Measurements from ENCODE around the gene MTUS2. TPM values are rescaled to one million over a fixed set of nuclear protein-coding genes. Genes with fewer than 3 reads are reported as not detected.

MTUS2 gene
- total RNA-seq, 4 donors from 2014 or later, result 0.16 to 0.75 (median 0.24) TPM

GRCh38 chr13:29227576-29227975 lies 407.4 kb downstream of the MTUS2 start:
- H3K27ac ChIP-seq, result peak overlapping the region in 2 of 4 donors; percentile 21 to 24
- TF ChIP-seq EP300 (IDR thresholded peaks at IDR 0.05; ENCODE audit: low read depth) (no peak), POLR2A (IDR thresholded peaks at IDR 0.05) (no peak), POLR2AphosphoS5 (IDR thresholded peaks at IDR 0.05) (no peak)
- TF ChIP-seq, protein P1, sequence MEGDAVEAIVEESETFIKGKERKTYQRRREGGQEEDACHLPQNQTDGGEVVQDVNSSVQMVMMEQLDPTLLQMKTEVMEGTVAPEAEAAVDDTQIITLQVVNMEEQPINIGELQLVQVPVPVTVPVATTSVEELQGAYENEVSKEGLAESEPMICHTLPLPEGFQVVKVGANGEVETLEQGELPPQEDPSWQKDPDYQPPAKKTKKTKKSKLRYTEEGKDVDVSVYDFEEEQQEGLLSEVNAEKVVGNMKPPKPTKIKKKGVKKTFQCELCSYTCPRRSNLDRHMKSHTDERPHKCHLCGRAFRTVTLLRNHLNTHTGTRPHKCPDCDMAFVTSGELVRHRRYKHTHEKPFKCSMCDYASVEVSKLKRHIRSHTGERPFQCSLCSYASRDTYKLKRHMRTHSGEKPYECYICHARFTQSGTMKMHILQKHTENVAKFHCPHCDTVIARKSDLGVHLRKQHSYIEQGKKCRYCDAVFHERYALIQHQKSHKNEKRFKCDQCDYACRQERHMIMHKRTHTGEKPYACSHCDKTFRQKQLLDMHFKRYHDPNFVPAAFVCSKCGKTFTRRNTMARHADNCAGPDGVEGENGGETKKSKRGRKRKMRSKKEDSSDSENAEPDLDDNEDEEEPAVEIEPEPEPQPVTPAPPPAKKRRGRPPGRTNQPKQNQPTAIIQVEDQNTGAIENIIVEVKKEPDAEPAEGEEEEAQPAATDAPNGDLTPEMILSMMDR (IDR thresholded peaks at IDR 0.05), result no peak
- intact Hi-C loops (cut with DNase I; ENCODE audit: low total_unique reads), result no loop called here
- in situ Hi-C loops (cut with MboI; ENCODE audit: low pct_ligation_motif_present in 1 of 4, low pct_unique_long_range_greater_than_20kb in 1 of 4, low sequenced_read_pairs in 3 of 4), result no loop called here
- no peak overlapping the region for H3K4me3 ChIP-seq
- no peaks in the 10 kb centered on the region for H3K36me3 ChIP-seq
- no peak for DNase-seq
- no peaks in the 10 kb centered on the region for H3K4me1 ChIP-seq
- H3K9me3 ChIP-seq, result peaks cover 0 to 4% of the 10 kb centered on the region in 2 donors
- no peaks in the 10 kb centered on the region for H3K27me3 ChIP-seq

DNA sequence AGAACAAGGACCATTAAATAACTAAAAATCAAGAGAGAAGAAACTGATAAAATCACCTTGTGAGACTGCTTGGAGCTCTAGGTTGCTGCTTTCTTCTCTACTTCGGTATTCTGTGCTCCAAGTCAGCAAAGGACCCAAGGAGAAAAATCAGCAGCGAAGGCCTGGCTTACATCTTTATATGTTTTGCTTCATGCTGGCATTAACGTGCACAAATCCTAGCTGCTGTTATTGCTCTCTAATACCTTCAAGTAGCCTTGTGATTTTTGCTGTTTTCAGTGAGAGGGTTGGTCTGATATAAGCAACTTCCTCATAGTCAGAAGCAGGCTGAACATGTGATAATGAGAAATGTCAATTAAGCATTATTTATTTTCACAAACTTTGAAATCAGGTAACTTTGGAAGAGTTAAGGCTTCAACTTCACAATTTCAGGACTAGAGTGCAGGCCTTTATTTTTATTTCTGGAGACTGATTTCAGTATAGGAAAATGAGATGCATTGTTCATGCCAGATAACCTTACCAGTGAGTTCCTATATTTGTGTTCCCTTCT lies 410.2 kb downstream of the MTUS2 start:
- 58 to 63% methylated on average over 3 of the region's 3 CpGs for WGBS, 2 donors (ENCODE audit: low coverage in 1 of 2)
- no peaks in the 10 kb centered on the region for H3K36me3 ChIP-seq
- TF ChIP-seq POLR2AphosphoS5 (IDR thresholded peaks at IDR 0.05), result no peak
- TF ChIP-seq EP300 (IDR thresholded peaks at IDR 0.05; ENCODE audit: low read depth), result no peak
- TF ChIP-seq POLR2A (IDR thresholded peaks at IDR 0.05), result no peak
- TF ChIP-seq, protein P1 (IDR thresholded peaks at IDR 0.05), result no peak
- no peak overlapping the region for H3K4me3 ChIP-seq
- H3K27me3 ChIP-seq, result no peaks in the 10 kb centered on the region
- in situ Hi-C loops (cut with MboI; ENCODE audit: low pct_ligation_motif_present in 1 of 4, low pct_unique_long_range_greater_than_20kb in 1 of 4, low sequenced_read_pairs in 3 of 4), result no loop called here
- no peak overlapping the region for H3K27ac ChIP-seq
- DNase-seq, result no peak
- intact Hi-C loops (cut with DNase I; ENCODE audit: low total_unique reads), result no loop called here
- H3K9me3 ChIP-seq, result no peaks in the 10 kb centered on the region
- H3K4me1 ChIP-seq, result no peaks in the 10 kb centered on the region

- Histone ChIP-seq H3K36me3 (no peaks in the 10 kb centered on the region), H3K9me3 (no peaks in the 10 kb centered on the region), H3K27me3 (no peaks in the 10 kb centered on the region), H3K27ac (no peak overlapping the region), H3K4me3 (no peak overlapping the region), H3K4me1 (no peaks in the 10 kb centered on the region)
- DNase-seq, result no peak
- intact Hi-C loops (cut with DNase I; ENCODE audit: low total_unique reads) (no loop called here), in situ Hi-C loops (cut with MboI; ENCODE audit: low pct_ligation_motif_present in 1 of 4, low pct_unique_long_range_greater_than_20kb in 1 of 4, low sequenced_read_pairs in 3 of 4) (no loop called here)
- 42 to 60% methylated on average over 1 to 3 of the region's 3 CpGs for WGBS, 2 donors (ENCODE audit: low coverage in 1 of 2)
- TF ChIP-seq POLR2A (IDR thresholded peaks at IDR 0.05), result no peak
- TF ChIP-seq POLR2AphosphoS5 (IDR thresholded peaks at IDR 0.05), result no peak
- TF ChIP-seq, protein P1 (IDR thresholded peaks at IDR 0.05), result no peak
- TF ChIP-seq EP300 (IDR thresholded peaks at IDR 0.05; ENCODE audit: low read depth), result no peak
These were observed 419.8 kb downstream of the MTUS2 start for GRCh38 chr13:29239653-29240525.

GRCh38 chr13:29254626-29255370 lies 434.7 kb downstream of the MTUS2 start:
- DNase-seq, result no peak
- TF ChIP-seq POLR2AphosphoS5 (IDR thresholded peaks at IDR 0.05), result no peak
- TF ChIP-seq, protein P1 (IDR thresholded peaks at IDR 0.05), result no peak
- no peak for TF ChIP-seq POLR2A (IDR thresholded peaks at IDR 0.05)
- TF ChIP-seq EP300 (IDR thresholded peaks at IDR 0.05; ENCODE audit: low read depth), result no peak
- Histone ChIP-seq H3K4me3 (no peak overlapping the region), H3K36me3 (no peaks in the 10 kb centered on the region), H3K4me1 (no peaks in the 10 kb centered on the region), H3K27ac (no peak overlapping the region), H3K9me3 (no peaks in the 10 kb centered on the region), H3K27me3 (no peaks in the 10 kb centered on the region)
- in situ Hi-C loops (cut with MboI; ENCODE audit: low pct_ligation_motif_present in 1 of 4, low pct_unique_long_range_greater_than_20kb in 1 of 4, low sequenced_read_pairs in 3 of 4), result loop anchor here in 1 of 4 donors (25.0 kb wide), 1 partner anchor 442 kb away; the partner anchor contains the start of gene MTUS2
- WGBS, 2 donors (ENCODE audit: low coverage in 1 of 2), result 48 to 55% methylated on average over 9 of the region's 9 CpGs
- intact Hi-C loops (cut with DNase I; ENCODE audit: low total_unique reads), result no loop called here
